ENCODE data around the gene NRG2.

GRCh38 chr5:139833525-139833924 lies 209.6 kb downstream of the NRG2 start:
- TF ChIP-seq CTCF (IDR thresholded peaks at IDR 0.05) (no peak), POLR2A (IDR thresholded peaks at IDR 0.05) (no peak)

Data from body of pancreas (tissue), 4 donors.